HG02943 (cell line): ENCODE results near the gene INF2.
"Not testable (repeated sequence)": the region's sequence is repeated elsewhere in the genome, so short reads cannot be mapped to it uniquely, and the experiment has no call there.

ENCODE experiments used
- ATAC-seq: cut with Tn5 transposase; IDR thresholded peaks from one replicate; pipeline ENCODE4 v1.9.1; 2021; ENCODE audit warnings: mild to moderate bottlenecking, low read depth, moderate library complexity; ENCODE audit not compliant: unreplicated experiment

The INF2 gene

GRCh38 chr14:104717137-104717536, 27.7 kb downstream of the INF2 start:
- ATAC-seq = no peak

DNA sequence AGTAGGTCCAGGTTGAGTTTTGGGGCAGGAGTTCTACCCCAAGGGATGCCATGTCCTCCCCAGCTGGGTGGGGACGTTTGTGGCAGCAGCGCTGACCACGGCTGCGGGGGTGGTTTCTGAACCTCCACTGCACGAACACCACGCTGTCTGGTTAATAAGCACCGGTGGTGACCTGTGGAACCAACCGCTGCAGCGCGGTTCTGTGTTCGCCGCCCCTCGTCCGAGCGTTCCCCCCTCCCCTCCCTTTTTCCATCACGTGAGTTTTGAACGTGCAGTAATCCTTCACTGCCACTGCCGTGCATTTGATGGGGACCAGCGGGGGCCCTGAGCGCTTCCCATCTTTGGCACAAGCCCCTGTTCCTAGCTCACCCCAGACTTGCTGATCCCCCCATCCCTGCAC, 28.2 kb downstream of the INF2 start:
- no peak for ATAC-seq

GRCh38 chr14:104718147-104718546, 28.7 kb downstream of the INF2 start:
- ATAC-seq = no peak

DNA sequence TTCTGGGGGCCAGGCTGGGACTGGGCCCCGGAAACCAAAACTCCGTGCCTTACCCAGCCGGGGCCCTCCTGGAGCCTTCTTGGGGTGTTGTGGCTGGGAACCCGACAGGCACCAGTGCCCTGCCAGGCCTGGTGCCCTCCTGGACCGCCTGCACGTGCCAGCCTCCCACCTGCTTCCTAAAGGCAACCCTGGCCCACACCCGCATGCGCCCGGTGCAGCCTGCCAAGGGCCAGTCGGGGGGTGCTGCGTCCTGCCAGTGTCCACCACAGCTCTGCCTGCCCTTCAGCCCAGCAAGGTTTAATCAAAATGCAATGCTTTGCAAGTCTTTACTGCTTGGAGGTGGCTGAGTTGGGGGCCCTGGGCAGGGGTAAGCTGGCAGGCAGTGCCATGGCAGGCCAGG, 29.5 kb downstream of the INF2 start:
- no peak for ATAC-seq

DNA sequence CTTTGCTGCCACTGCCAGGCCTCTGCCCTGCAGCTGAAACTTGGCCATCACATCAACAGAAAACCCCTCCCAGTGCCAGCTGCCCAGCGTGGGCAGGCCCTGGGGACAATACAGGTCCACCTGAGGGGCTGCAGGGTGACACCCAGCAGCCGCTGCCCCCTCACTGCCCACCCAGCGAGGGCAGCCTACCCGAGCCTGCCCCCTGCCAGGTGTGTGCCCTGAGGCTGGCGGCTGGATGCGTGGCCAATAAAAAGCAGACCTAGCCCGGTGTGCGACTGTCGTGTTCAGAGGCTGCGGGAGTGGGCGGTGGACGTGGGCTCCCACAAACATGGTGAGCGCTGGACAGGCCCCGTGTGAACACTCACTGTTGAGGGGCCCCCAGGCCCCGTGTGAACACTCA, 29.9 kb downstream of the INF2 start:
- ATAC-seq = no peak

GRCh38 chr14:104721505-104722431, 32.4 kb downstream of the INF2 start:
- no peak for ATAC-seq

DNA sequence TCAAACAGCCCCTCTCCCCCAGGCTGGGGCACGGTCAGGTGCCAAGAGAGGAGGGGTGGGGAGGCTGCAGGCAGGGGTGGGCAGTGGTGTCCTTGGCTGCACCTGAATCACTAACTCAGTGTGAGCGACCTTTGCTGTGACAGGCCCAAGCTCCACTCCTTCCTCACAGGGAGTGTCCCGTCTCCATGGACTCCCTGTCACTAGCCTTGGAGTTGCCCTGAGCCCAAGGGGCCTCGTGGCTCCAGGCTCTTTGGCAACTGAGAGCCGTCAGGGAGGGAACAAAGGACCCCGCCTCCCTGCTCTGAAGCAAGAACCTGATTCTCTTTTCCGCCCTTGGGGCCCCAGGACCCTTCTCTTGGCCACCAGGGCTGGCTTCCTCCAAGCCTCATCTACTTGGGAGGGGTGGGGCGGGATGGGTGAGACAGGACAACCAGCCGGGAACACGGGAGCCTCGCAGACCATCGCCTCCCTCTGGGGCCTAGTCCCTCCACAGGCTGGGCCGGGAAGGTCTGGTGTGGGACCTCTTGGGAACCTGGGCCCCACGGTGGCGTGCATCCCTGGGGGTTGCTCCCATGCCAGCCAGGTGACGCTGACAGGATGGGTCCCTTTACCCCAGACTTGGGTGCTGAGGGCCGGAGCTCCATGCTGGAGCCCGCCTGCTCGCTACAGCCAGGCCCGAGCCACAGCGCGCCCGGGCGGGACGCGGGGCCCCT, 33.7 kb downstream of the INF2 start:
- no peak for ATAC-seq

DNA sequence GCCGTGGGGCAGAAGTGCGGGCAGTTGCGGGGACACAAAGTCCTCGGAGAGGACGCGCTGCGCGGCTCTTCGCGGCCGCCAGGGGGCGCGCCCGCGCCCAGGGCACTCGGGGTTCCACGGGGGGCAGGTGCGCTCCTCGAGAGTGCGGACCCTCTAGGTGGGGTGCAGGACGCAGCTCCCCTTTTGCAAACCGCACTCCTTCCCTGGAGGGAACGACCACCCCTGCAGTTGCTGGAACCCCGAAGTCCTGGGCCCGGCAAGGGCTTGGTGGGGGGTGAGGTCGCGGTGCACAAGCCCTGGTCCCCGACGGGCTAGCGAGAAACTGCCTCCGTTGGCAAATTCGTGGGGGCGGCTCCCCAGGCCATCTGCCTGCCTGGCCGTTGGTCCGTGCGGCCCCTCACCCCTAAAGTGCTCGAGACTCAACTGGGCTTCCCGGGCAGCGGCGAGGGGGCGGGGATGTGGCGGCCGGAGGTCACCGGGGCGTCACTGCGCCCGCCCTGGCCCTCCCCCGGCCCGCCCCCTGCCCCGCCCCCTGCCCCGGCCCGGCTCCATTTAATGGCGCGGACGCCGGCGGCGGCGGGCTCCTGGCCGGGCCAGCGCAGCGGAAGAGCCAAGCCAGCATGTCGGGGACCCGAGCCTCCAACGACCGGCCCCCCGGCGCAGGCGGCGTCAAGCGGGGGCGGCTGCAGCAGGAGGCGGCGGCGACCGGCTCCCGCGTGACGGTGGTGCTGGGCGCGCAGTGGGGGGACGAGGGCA, 34.4 kb downstream of the INF2 start, which contains the start of gene ADSS1:
TSS of gene ADSS1 (plus strand) at position 579 of the 756 bp plus-strand sequence. CDS start at position 621, 42 bp downstream.
- ATAC-seq = no peak

- ATAC-seq = no peak
Observed at GRCh38 chr14:104724407-104724980, 35.1 kb downstream of the INF2 start.

GRCh38 chr14:104724981-104725771, 35.8 kb downstream of the INF2 start:
- ATAC-seq = no peak

DNA sequence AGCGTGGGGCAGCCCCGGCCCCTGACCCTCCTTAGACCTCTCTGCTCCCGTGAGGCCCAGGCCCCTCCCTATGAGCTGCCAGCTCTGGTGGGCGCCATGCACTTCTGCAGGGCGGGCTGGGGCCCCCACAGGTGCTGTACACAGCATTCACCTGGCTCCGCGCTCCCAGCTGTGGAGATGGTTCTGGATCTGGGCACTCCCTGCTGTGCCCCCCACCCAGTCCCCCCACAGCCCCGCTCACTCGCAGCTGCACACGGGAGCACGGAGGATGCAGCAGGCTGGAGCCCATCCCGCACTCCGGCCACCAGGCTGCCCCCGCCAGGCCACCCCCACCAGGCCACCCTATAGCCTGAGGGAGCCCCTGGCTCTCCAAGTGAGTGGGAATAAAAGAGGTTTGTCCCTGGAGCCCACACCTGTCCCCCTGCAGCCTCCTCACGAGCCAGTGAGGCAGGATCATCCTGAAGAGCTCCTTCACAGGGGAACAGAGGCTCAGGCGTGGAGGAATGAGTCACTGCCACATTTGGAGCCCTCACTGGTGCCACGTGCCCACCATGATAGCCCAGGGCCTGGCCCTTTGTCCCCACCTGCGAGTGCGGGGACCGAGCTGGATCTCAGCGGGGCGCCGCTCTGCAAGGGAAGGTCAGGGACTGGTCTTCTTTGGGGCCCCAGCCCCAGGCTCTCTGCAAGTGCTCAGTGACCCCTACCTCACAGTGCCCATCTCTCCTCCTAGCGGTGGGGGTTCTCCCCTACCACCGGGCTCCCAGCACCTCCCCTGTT, 36.5 kb downstream of the INF2 start:
- ATAC-seq = no peak

DNA sequence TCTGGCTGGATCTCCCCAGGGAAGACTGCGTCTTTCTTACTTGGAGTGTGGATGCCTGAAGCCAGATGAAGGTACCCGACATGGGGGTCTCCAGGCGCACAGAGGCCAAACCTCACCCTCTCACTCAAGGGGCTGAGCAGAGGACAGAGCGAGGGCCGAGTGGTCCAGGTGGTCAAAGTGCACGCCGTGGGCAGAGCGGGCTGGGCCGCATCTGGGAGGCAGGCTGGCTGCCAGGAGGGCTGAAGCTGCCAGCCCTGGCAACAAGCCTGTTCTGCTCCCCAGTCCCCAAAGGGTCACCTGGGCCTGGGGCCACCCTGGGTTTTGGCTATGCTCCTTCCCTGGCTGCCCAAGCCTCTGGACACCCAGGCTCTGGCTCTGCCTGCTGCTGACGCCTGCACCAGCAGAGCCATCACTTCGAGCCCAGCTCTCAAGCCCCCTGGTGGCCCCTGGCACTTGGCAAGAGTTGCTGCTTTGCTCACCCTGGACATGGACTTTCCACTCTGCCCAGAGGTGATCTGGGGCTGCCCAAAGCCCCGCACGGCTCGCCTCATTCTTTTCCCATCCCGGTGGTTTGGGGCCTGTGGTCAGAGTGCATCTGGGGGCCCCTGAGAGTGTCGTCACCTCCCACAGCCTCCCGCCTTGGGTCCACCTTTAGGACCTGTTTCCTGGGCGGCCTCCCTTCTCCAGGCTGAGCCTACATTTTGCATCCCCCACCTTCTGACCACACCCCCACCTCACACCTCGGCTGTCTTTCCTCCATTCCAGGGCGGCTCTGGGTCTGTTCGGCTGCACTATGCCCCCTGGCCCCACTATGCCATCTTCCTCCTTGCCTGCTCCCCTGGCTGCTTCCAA, 37.4 kb downstream of the INF2 start:
- no peak for ATAC-seq

DNA sequence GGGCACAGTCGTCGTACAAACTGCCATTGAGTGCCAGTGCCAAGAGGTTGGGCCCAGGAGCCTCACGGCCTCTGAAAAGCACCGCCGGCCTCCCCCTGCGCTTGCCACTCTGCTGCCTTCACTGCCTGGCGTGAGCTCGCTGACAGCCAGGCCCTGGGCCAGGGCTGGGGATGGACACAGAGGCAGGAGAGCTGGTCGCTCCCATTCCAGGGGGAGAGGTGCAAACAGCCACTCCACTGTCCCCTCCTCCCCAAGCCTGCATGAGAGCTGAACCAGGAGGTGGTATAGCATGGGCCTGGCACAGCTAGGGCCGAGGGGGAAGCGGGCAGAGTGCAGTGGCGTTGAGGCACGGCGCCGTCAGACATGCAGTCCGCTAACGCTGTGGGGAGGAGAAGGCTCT, 39.2 kb downstream of the INF2 start:
- no peak for ATAC-seq

- not testable (repeated sequence) for ATAC-seq
Observed at GRCh38 chr14:104729176-104729834, 39.9 kb downstream of the INF2 start.

GRCh38 chr14:104729835-104730181, 40.4 kb downstream of the INF2 start:
- no peak for ATAC-seq

DNA sequence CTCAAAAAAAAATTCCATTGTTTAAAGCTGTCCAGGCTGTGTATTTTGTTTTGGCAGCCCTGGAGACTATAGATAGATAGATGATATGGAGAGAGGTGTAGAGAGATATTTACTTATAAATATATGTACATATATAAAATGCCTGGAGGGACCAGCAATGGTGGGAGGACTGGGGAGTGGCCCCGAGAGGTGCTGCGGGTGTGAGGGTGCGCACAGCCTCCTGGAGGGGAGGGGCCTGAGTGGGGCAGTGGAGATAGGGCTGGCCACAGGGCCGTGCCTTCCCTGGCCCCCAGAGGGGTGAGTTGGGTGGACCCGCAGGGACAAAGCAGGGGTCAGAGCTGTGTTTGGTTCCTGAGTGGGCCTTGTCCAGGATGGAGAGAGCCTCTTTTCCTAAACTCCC, 41.1 kb downstream of the INF2 start:
- ATAC-seq = no peak
